ENCODE data around the gene KCNQ5.

KCNQ5 gene

DNA sequence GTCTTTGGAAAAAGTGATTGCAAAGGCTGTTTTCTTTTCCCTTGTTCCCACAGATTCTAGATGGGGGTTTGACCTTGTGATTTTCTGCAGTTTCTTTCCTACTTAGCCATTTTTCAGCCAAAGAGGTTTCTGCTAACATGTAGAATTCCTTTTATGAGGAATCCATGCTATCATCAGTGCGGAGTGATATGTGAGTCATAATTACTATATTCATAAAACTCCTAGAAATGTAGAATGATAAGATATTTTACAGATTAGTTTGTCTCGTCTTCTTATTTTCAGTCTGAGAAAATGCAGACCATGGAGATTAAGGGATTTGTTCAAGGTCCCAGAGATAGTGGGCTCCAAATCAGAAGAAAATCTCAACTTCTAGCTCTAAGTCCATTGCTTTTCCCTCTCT, 98.6 kb downstream of the KCNQ5 start:
- H3K4me1 ChIP-seq (ENCODE audit: low read length) = peaks cover 12% of the 10 kb centered on the region
- no peak for TF ChIP-seq EZH2phosphoT487 (IDR thresholded peaks at IDR 0.05; ENCODE audit: low read depth)
- TF ChIP-seq, protein P1, sequence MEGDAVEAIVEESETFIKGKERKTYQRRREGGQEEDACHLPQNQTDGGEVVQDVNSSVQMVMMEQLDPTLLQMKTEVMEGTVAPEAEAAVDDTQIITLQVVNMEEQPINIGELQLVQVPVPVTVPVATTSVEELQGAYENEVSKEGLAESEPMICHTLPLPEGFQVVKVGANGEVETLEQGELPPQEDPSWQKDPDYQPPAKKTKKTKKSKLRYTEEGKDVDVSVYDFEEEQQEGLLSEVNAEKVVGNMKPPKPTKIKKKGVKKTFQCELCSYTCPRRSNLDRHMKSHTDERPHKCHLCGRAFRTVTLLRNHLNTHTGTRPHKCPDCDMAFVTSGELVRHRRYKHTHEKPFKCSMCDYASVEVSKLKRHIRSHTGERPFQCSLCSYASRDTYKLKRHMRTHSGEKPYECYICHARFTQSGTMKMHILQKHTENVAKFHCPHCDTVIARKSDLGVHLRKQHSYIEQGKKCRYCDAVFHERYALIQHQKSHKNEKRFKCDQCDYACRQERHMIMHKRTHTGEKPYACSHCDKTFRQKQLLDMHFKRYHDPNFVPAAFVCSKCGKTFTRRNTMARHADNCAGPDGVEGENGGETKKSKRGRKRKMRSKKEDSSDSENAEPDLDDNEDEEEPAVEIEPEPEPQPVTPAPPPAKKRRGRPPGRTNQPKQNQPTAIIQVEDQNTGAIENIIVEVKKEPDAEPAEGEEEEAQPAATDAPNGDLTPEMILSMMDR (IDR thresholded peaks at IDR 0.05; ENCODE audit: low read depth, low read length) = no peak
- H3K4me2 ChIP-seq (ENCODE audit: low read length) = no peak overlapping the region
- H3K9me3 ChIP-seq (ENCODE audit: insufficient read depth, low read length) = no peaks in the 10 kb centered on the region
- H3K79me2 ChIP-seq (ENCODE audit: low read length) = no peaks in the 10 kb centered on the region
- no peaks in the 10 kb centered on the region for H3K27me3 ChIP-seq (ENCODE audit: low read depth, low read length)
- H4K20me1 ChIP-seq (ENCODE audit: insufficient read depth, low read length) = no peaks in the 10 kb centered on the region
- H3K9ac ChIP-seq (ENCODE audit: low read length) = no peak overlapping the region
- no peaks in the 10 kb centered on the region for H3K36me3 ChIP-seq (replicated peaks; ENCODE audit: low read depth, low read length)
- H2AFZ ChIP-seq (ENCODE audit: low read depth, low read length) = no peak overlapping the region
- H3K4me3 ChIP-seq (ENCODE audit: low read length) = no peak overlapping the region
- no peak overlapping the region for H3K27ac ChIP-seq (ENCODE audit: low read length)

DNA sequence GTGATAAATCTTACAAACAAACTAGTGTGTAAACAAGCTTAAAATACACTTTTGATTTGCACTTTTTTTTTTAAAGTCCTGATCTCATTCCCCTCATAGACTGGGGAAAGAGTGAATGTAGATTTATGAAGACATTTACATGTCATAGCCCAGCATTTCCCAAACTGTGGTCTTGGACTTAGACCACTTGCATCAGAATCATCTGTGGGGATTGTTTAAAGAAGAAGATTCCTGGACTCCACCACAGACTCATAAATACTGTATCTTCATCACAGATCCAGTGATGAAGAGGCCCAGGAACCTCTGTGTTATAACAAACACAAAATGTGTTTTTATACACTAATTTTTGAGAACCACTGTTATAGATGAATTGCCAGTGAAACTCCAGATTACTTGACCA, 99.5 kb downstream of the KCNQ5 start:
- Histone ChIP-seq H3K4me1 (ENCODE audit: low read length) (peaks cover 12% of the 10 kb centered on the region), H4K20me1 (ENCODE audit: insufficient read depth, low read length) (no peaks in the 10 kb centered on the region), H3K79me2 (ENCODE audit: low read length) (no peaks in the 10 kb centered on the region), H2AFZ (ENCODE audit: low read depth, low read length) (no peak overlapping the region), H3K36me3 (replicated peaks; ENCODE audit: low read depth, low read length) (no peaks in the 10 kb centered on the region), H3K4me2 (ENCODE audit: low read length) (no peak overlapping the region), H3K27ac (ENCODE audit: low read length) (no peak overlapping the region), H3K27me3 (ENCODE audit: low read depth, low read length) (no peaks in the 10 kb centered on the region), H3K4me3 (ENCODE audit: low read length) (no peak overlapping the region), H3K9ac (ENCODE audit: low read length) (no peak overlapping the region), H3K9me3 (ENCODE audit: insufficient read depth, low read length) (no peaks in the 10 kb centered on the region)
- TF ChIP-seq, protein P1 (IDR thresholded peaks at IDR 0.05; ENCODE audit: low read depth, low read length) = no peak
- no peak for TF ChIP-seq EZH2phosphoT487 (IDR thresholded peaks at IDR 0.05; ENCODE audit: low read depth)

DNA sequence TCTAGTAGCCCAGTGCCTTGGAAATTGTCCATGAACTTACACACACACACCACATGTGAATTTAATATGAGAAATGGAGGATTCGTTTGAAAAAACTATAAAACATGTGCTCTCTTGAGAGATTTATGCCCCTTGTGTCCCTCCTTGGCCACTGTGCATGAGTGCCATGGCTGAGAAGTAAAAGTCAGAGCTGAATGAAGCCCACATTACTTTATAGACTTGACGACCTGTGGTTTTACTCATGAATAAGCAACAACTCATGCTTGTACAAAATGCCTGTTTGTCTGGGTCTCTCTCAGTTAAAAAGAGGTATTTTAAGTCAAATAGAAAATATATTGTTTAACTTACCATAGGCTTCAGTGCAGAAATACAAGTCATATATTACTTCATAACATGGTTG, 102.7 kb downstream of the KCNQ5 start:
- Histone ChIP-seq H3K27me3 (ENCODE audit: low read depth, low read length) (no peaks in the 10 kb centered on the region), H4K20me1 (ENCODE audit: insufficient read depth, low read length) (no peaks in the 10 kb centered on the region), H3K36me3 (replicated peaks; ENCODE audit: low read depth, low read length) (peaks cover 4% of the 10 kb centered on the region), H3K9ac (ENCODE audit: low read length) (no peak overlapping the region), H3K4me3 (ENCODE audit: low read length) (no peak overlapping the region), H3K27ac (ENCODE audit: low read length) (no peak overlapping the region), H2AFZ (ENCODE audit: low read depth, low read length) (no peak overlapping the region), H3K9me3 (ENCODE audit: insufficient read depth, low read length) (no peaks in the 10 kb centered on the region), H3K79me2 (ENCODE audit: low read length) (no peaks in the 10 kb centered on the region), H3K4me1 (ENCODE audit: low read length) (peaks cover 12% of the 10 kb centered on the region), H3K4me2 (ENCODE audit: low read length) (no peak overlapping the region)
- TF ChIP-seq EZH2phosphoT487 (IDR thresholded peaks at IDR 0.05; ENCODE audit: low read depth) = no peak

DNA sequence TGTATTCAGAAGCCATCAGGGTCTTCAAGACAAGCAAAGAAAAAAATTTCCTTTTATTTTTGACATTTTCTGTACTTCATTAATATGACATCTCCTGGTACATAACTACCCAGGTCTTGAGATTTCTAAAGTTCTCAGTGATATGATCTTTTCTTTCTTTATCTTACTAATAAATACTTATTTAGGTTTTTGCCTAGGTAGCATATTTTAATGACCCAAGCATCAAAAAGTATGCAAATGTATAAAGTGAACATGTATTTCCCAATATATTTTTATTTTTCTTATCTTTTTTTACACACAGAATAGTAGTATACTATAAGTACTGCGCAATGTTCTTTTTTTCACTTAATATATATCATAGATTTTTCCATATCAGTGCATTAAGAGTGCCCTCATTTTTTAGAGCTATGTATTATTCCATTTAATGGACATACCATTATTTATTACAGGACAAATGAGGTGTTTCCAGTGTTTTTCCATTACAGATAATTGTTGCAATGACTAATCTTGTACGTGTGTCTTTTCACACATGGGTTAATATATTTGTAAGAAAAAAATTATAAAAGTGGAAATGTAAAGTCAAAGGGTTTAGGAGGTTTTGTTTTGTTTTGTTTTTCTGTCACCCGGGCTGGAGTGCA, 107.0 kb downstream of the KCNQ5 start:
- Histone ChIP-seq H2AFZ (ENCODE audit: low read depth, low read length) (no peak overlapping the region), H3K27ac (ENCODE audit: low read length) (no peak overlapping the region), H3K79me2 (ENCODE audit: low read length) (no peaks in the 10 kb centered on the region), H3K27me3 (ENCODE audit: low read depth, low read length) (no peaks in the 10 kb centered on the region), H3K36me3 (replicated peaks; ENCODE audit: low read depth, low read length) (peaks cover 4% of the 10 kb centered on the region), H3K4me3 (ENCODE audit: low read length) (no peak overlapping the region), H3K4me2 (ENCODE audit: low read length) (no peak overlapping the region), H3K9me3 (ENCODE audit: insufficient read depth, low read length) (no peaks in the 10 kb centered on the region), H3K9ac (ENCODE audit: low read length) (no peak overlapping the region), H4K20me1 (ENCODE audit: insufficient read depth, low read length) (peaks cover 13% of the 10 kb centered on the region), H3K4me1 (ENCODE audit: low read length) (peaks cover 22% of the 10 kb centered on the region)
- no peak for TF ChIP-seq EZH2phosphoT487 (IDR thresholded peaks at IDR 0.05; ENCODE audit: low read depth)
- TF ChIP-seq, protein P1 (IDR thresholded peaks at IDR 0.05; ENCODE audit: low read depth, low read length) = no peak
